ENCODE results near the gene TMX2. TPM values are rescaled to one million over a fixed set of nuclear protein-coding genes. Genes with fewer than 3 reads are reported as not detected.
A peak's percentile ranks its signal among the peaks of the same experiment; 100 is the strongest.
"Not testable (repeated sequence)": the region's sequence is repeated elsewhere in the genome, so short reads cannot be mapped to it uniquely, and the experiment has no call there.

TMX2 gene
- total and polyA plus RNA-seq, 7 donors = 31.5 to 192 (median 64.6) TPM

DNA sequence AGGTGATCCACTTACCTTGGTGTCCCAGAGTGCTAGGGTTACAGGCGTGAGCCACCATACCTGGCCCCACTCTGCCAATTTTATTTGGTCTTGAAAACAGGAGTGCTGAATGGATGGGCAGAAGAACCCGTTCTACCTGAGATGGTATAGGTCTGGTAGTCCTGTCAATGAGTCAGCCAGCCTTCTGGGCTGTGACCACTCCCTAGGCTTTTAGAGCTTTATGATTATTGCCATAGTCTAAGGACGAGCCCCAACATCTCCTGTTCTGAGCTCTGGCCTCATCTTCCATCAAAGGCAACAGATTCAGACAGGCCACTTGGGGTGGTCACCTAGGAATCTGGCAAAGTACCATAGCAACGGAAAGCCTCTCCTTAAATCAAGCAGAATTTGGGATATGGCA, 33.0 kb upstream of the TMX2 start:
- intact Hi-C loops (cut with DNase I) = no loop called here
- Histone ChIP-seq H3K36me3 (ENCODE audit: insufficient read depth in 1 of 2, low read depth in 1 of 2) (peaks cover 12 to 68% of the 10 kb centered on the region in 2 donors), H3K27me3 (ENCODE audit: insufficient read depth in 3 of 3, low read length in 2 of 3) (no peaks in the 10 kb centered on the region), H3K4me1 (no peaks in the 10 kb centered on the region), H3K9me3 (no peaks in the 10 kb centered on the region), H3K4me3 (no peak overlapping the region), H3K27ac (no peak overlapping the region)
- DNase-seq = no peak
- no peak for TF ChIP-seq CTCF (IDR thresholded peaks at IDR 0.05)
- no peak for ATAC-seq
- 88 to 92% (median 89%) methylated on average over 4 of the region's 4 CpGs for WGBS, 3 donors

DNA sequence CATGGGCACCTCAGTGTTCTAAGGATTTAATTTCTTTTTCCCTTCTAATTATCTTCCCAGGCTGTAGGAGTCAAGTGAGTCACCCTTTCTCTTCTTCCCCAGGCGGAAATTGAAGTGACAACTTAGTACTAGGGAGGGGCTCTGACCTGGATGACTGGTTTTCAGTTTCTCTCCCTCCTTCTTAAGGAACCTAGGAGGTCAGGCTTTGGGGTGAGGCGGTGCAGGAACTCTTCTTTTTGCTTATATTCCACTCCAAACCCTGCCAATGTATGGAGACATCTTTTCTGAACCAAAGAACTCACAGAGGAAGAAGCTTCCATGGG, 31.9 kb upstream of the TMX2 start:
- Histone ChIP-seq H3K4me1 (no peaks in the 10 kb centered on the region), H3K27ac (no peak overlapping the region), H3K9me3 (no peaks in the 10 kb centered on the region), H3K36me3 (ENCODE audit: insufficient read depth in 1 of 2, low read depth in 1 of 2) (peaks cover 14 to 68% of the 10 kb centered on the region in 2 donors), H3K27me3 (ENCODE audit: insufficient read depth in 3 of 3, low read length in 2 of 3) (no peaks in the 10 kb centered on the region), H3K4me3 (no peak overlapping the region)
- ATAC-seq (no peak), DNase-seq (no peak)
- 85 to 92% (median 87%) methylated on average over 2 of the region's 2 CpGs for WGBS, 3 donors
- intact Hi-C loops (cut with DNase I) = no loop called here
- no peak for TF ChIP-seq CTCF (IDR thresholded peaks at IDR 0.05)

DNA sequence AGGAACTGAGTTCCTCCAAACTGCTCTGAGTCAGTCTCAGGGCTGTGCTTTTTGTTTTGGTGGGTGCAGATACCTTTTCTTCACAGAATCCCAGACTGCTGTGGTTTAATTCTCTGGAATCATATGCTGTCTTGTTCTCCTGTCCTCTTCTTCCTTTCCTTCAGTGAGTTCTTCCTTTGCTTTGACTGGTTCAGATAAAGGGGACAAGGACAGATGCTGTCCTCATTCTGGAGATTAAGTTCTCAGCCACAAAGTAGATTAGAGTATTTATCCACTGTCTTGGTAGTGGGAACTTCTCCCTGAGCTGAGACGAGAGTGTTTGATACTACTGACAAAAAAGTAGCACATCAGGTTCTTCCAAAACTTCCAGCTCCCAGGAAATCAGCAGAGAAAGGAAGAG, 31.2 kb upstream of the TMX2 start:
- Histone ChIP-seq H3K27me3 (ENCODE audit: insufficient read depth in 3 of 3, low read length in 2 of 3) (no peaks in the 10 kb centered on the region), H3K36me3 (ENCODE audit: insufficient read depth in 1 of 2, low read depth in 1 of 2) (peaks cover 17 to 73% of the 10 kb centered on the region in 2 donors), H3K27ac (no peak overlapping the region), H3K4me1 (no peaks in the 10 kb centered on the region), H3K9me3 (no peaks in the 10 kb centered on the region), H3K4me3 (no peak overlapping the region)
- no peak for ATAC-seq
- 75 to 77% (median 77%) methylated on average over 1 of the region's 1 CpG for WGBS, 3 donors
- intact Hi-C loops (cut with DNase I) = no loop called here
- TF ChIP-seq CTCF (IDR thresholded peaks at IDR 0.05) = no peak
- DNase-seq = no peak

GRCh38 chr11:57690474-57690873, 21.9 kb upstream of the TMX2 start:
- H3K4me1 ChIP-seq; H3K27me3 ChIP-seq (ENCODE audit: insufficient read depth in 3 of 3, low read length in 2 of 3); H3K4me3 ChIP-seq; H3K27ac ChIP-seq; DNase-seq; intact Hi-C loops (cut with DNase I); ATAC-seq; H3K9me3 ChIP-seq: not testable (repeated sequence)
- H3K36me3 ChIP-seq (ENCODE audit: insufficient read depth in 1 of 2, low read depth in 1 of 2) = peaks cover 32 to 100% of the 10 kb centered on the region in 2 donors
- WGBS, 3 donors = 98 to 99% (median 99%) methylated on average over 5 of the region's 5 CpGs

DNA sequence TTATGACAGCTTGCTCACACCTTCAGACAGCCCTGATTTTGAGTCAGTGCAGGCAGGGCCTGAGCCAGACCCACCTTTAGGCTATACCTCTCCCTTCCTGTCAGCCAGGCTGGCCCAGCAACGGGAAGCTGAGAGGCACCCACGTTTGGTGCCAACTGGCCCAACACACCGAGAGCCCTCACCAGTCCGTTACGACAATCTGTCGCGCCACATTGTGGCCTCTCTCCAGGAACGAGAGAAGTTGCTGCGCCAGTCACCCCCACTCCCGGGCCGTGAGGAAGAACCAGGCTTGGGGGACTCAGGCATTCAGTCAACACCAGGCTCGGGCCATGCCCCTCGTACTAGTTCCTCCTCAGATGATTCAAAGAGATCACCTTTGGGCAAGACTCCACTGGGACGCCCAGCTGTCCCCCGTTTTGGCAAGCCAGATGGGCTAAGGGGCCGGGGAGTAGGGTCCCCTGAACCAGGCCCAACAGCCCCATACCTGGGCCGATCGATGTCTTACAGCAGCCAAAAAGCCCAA, 13.5 kb upstream of the TMX2 start:
- peaks cover 11 to 99% of the 10 kb centered on the region in 2 donors for H3K36me3 ChIP-seq (ENCODE audit: insufficient read depth in 1 of 2, low read depth in 1 of 2)
- H3K27ac ChIP-seq = no peak overlapping the region
- ATAC-seq (peak in 2 of 4 donors; percentile 22 to 31), DNase-seq (no peak)
- intact Hi-C loops (cut with DNase I) = no loop called here
- no peaks in the 10 kb centered on the region for H3K4me1 ChIP-seq
- H3K27me3 ChIP-seq (ENCODE audit: insufficient read depth in 3 of 3, low read length in 2 of 3) = no peaks in the 10 kb centered on the region
- no peak overlapping the region for H3K4me3 ChIP-seq
- WGBS, 3 donors = 60 to 81% (median 62%) methylated on average over 18 of the region's 18 CpGs
- TF ChIP-seq CTCF (IDR thresholded peaks at IDR 0.05) = no peak
- H3K9me3 ChIP-seq = no peaks in the 10 kb centered on the region
